Immature natural killer cell (primary cell): ENCODE data around the gene ELL. TPM values are rescaled to one million over a fixed set of nuclear protein-coding genes. Genes with fewer than 3 reads are reported as not detected.

Source experiments
- DNase-seq, 3 donors: peaks; one replicate each; pipeline ENCODE4 v3.0.0; 2022; ENCODE audit warnings: mixed read lengths in 1 of 3
- H3K27ac Mint-ChIP-seq, 6 donors: one replicate each; pipeline ENCODE4 v1.8.0; 2020; ENCODE audit warnings: mixed read lengths in 6 of 6, mild to moderate bottlenecking in 5 of 6, inconsistent platforms in 4 of 6, moderate library complexity in 3 of 6
- H3K27me3 Mint-ChIP-seq, 3 donors: one replicate each; pipeline ENCODE4 v1.8.0; 2020 to 2021; ENCODE audit warnings: low read depth in 3 of 3, mild to moderate bottlenecking in 3 of 3, mixed read lengths in 3 of 3, moderate library complexity in 3 of 3, inconsistent platforms in 1 of 3
- H3K36me3 Mint-ChIP-seq, 3 donors: one replicate each; pipeline ENCODE4 v1.8.0; 2020; ENCODE audit warnings: mixed read lengths in 3 of 3, inconsistent platforms in 2 of 3, mild to moderate bottlenecking in 2 of 3
- H3K4me1 Mint-ChIP-seq, 2 donors: one replicate each; pipeline ENCODE4 v1.8.0; 2020; ENCODE audit warnings: inconsistent platforms in 2 of 2, mild to moderate bottlenecking in 2 of 2, mixed read lengths in 2 of 2, moderate library complexity in 1 of 2
- H3K4me3 Mint-ChIP-seq, 5 donors: one replicate each; pipeline ENCODE4 v1.8.0; 2020; ENCODE audit warnings: mild to moderate bottlenecking in 5 of 5, mixed read lengths in 5 of 5, inconsistent platforms in 3 of 5, moderate library complexity in 3 of 5
- H3K9me3 Mint-ChIP-seq, 6 donors: one replicate each; pipeline ENCODE4 v1.8.0; 2020; ENCODE audit warnings: mild to moderate bottlenecking in 6 of 6, mixed read lengths in 6 of 6, inconsistent platforms in 4 of 6, moderate library complexity in 3 of 6
- polyA plus RNA-seq, 3 donors: library from polyadenylated mRNA; unstranded; fragments of 300-500 nt; fragmentation: Illumina TruSeq; gene quantifications; one replicate each; pipeline ENCODE4 v1.2.3, GENCODE V29; 2021

Gene ELL
- polyA plus RNA-seq, 3 donors from 2014 or later = 9.1 to 21.1 (median 11.1) TPM

DNA sequence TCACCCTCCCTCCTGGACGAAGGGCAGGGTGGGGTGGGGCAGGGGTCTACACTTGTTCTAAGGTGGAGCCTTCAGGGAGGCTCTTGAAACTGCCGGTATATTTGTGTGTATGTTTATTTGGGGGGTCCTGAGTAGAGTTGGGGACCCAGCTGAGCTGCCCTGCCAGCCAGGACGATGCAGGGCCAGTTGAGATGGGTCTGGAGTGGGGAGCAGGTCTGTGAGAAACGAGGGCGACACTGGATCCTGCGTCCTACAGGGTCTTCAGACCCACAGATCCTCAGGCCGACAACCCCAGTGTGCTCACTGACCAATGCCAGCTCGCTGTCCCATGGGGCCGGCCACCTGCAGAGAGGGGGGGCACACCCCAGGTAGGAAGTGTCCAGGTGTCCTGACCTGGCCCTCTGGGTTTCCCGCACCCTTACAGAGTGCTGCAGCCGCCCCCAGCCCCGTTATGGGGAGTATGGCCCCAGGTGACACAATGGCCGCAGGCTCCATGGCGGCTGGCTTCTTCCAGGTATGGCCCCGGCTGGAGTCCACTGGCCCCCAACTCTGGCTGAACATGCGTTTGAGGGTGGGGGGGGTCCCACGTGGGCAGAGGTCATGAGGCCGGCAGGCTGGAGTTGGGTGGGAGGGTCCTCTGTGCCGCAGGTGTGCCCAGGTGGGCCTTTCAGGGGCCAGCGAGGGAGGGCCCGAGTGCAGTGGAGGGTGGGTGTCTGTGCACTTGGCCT, 91.3 kb downstream of the ELL start:
- no peaks in the 10 kb centered on the region for H3K36me3 Mint-ChIP-seq
- H3K4me3 Mint-ChIP-seq = peak overlapping the region in 3 of 5 donors; percentile 43 to 54 (median 46)
- no peak for DNase-seq
- H3K27ac Mint-ChIP-seq = peak overlapping the region; percentile 76 to 90 (median 82)
- H3K9me3 Mint-ChIP-seq = no peaks in the 10 kb centered on the region
- H3K27me3 Mint-ChIP-seq = peaks cover 4 to 16% (median 4%) of the 10 kb centered on the region in 3 donors
- H3K4me1 Mint-ChIP-seq = peaks cover 16 to 32% of the 10 kb centered on the region in 2 donors

GRCh38 chr19:18429717-18430416, 92.0 kb downstream of the ELL start:
- no peaks in the 10 kb centered on the region for H3K36me3 Mint-ChIP-seq
- peaks cover 21 to 36% of the 10 kb centered on the region in 2 donors for H3K4me1 Mint-ChIP-seq
- peak overlapping the region; percentile 81 to 92 (median 86) for H3K27ac Mint-ChIP-seq
- peaks cover 4 to 13% (median 4%) of the 10 kb centered on the region in 3 donors for H3K27me3 Mint-ChIP-seq
- no peak for DNase-seq
- peak overlapping the region; percentile 52 to 77 (median 64) for H3K4me3 Mint-ChIP-seq
- H3K9me3 Mint-ChIP-seq = no peaks in the 10 kb centered on the region

- H3K4me3 Mint-ChIP-seq = peak overlapping the region; percentile 35 to 72 (median 54)
- H3K27ac Mint-ChIP-seq = peak overlapping the region; percentile 74 to 96 (median 86)
- peaks cover 4 to 13% (median 4%) of the 10 kb centered on the region in 3 donors for H3K27me3 Mint-ChIP-seq
- no peaks in the 10 kb centered on the region for H3K9me3 Mint-ChIP-seq
- H3K4me1 Mint-ChIP-seq = peaks cover 23 to 34% of the 10 kb centered on the region in 2 donors
- peak; percentile 96 for DNase-seq
- H3K36me3 Mint-ChIP-seq = no peaks in the 10 kb centered on the region
These were observed 92.8 kb downstream of the ELL start for GRCh38 chr19:18428787-18429674.

DNA sequence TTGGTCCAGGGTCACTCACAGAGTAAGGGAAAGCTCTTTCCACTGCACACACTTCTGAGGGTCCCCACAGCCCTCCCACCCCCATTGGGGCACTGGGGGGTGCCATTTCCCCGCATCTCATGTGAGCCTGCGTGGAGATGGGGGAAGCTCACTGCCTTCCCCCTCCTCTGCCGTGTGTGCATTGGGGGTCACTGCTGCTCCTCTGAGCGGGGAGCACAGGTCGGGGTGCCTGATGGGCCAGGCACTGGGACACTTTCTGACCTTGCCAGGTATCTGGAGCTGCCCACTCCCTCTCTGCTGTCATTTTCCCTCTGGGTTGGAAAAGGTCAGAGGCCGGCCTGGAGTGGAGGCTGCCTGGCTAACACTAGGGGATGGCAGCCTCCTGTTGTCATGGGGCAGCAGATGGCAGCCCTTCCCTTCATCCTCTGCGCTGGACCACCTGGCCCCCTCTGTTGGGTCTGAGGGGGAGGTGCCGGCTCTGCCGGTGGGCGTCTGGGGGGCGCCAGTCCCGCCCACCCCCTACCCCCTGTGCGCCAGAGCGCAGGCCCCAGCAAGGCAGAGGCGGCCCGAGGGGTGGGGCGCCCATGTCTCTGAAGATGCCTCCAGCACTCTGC, 93.6 kb downstream of the ELL start:
- Mint-ChIP-seq H3K4me1 (peaks cover 30 to 40% of the 10 kb centered on the region in 2 donors), H3K9me3 (no peaks in the 10 kb centered on the region), H3K4me3 (peak overlapping the region in 3 of 5 donors; percentile 35 to 66 (median 59)), H3K27me3 (peaks cover 4 to 13% (median 4%) of the 10 kb centered on the region in 3 donors), H3K27ac (peak overlapping the region; percentile 19 to 96 (median 86)), H3K36me3 (no peaks in the 10 kb centered on the region)
- no peak for DNase-seq

- H3K27ac Mint-ChIP-seq = peak overlapping the region in 4 of 6 donors; percentile 79 to 88 (median 82)
- peaks cover 36 to 45% of the 10 kb centered on the region in 2 donors for H3K4me1 Mint-ChIP-seq
- no peaks in the 10 kb centered on the region for H3K9me3 Mint-ChIP-seq
- DNase-seq = no peak
- H3K4me3 Mint-ChIP-seq = no peak overlapping the region
- H3K27me3 Mint-ChIP-seq = peaks cover 2 to 11% (median 5%) of the 10 kb centered on the region in 3 donors
- H3K36me3 Mint-ChIP-seq = no peaks in the 10 kb centered on the region
These were observed 94.1 kb downstream of the ELL start for GRCh38 chr19:18427743-18428113.

GRCh38 chr19:18427080-18427742, 94.7 kb downstream of the ELL start:
- Mint-ChIP-seq H3K4me3 (no peak overlapping the region), H3K27ac (peak overlapping the region in 5 of 6 donors; percentile 57 to 89 (median 79)), H3K4me1 (peaks cover 41 to 48% of the 10 kb centered on the region in 2 donors), H3K9me3 (no peaks in the 10 kb centered on the region), H3K27me3 (peaks cover 2 to 10% (median 8%) of the 10 kb centered on the region in 3 donors), H3K36me3 (no peaks in the 10 kb centered on the region)
- no peak for DNase-seq

DNA sequence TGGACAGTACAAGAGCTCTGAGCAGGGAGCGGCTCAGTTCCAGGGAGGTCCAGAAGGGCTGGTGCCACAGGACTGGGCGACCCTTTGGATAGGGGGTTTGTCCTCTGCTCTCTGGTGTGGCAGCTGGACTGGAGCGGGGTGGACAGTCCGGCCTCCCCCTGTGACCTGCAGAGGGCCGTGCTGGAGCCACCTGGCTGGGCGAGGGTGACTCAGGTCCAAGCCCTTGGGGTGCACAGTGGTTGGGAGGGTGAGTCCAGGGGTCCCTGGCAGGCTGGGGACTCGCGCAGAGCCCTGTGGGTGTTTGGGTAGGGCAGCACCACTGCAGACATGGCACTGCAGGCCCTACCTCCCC, 95.5 kb downstream of the ELL start:
- Mint-ChIP-seq H3K4me3 (no peak overlapping the region), H3K9me3 (no peaks in the 10 kb centered on the region), H3K36me3 (no peaks in the 10 kb centered on the region), H3K27ac (peak overlapping the region in 4 of 6 donors; percentile 29 to 87 (median 36)), H3K27me3 (peaks cover 2 to 11% (median 8%) of the 10 kb centered on the region in 3 donors), H3K4me1 (peaks cover 49 to 55% of the 10 kb centered on the region in 2 donors)
- DNase-seq = no peak

- Mint-ChIP-seq H3K27ac (peak overlapping the region; percentile 31 to 94 (median 78)), H3K4me3 (peak overlapping the region in 2 of 5 donors; percentile 7 to 36), H3K4me1 (peaks cover 55 to 59% of the 10 kb centered on the region in 2 donors), H3K9me3 (no peaks in the 10 kb centered on the region), H3K36me3 (no peaks in the 10 kb centered on the region), H3K27me3 (peaks cover 2 to 12% (median 8%) of the 10 kb centered on the region in 3 donors)
- no peak for DNase-seq
These were observed 96.1 kb downstream of the ELL start for GRCh38 chr19:18425515-18426415.

GRCh38 chr19:18424890-18425514, 96.9 kb downstream of the ELL start:
- Mint-ChIP-seq H3K36me3 (no peaks in the 10 kb centered on the region), H3K27me3 (peaks cover 2 to 15% (median 8%) of the 10 kb centered on the region in 3 donors), H3K4me1 (peaks cover 57 to 62% of the 10 kb centered on the region in 2 donors), H3K27ac (peak overlapping the region in 2 of 6 donors; percentile 35 to 40), H3K4me3 (peak overlapping the region in 1 of 5 donors; percentile 18), H3K9me3 (no peaks in the 10 kb centered on the region)
- no peak for DNase-seq

- Mint-ChIP-seq H3K27me3 (peaks cover 0 to 13% (median 8%) of the 10 kb centered on the region in 3 donors), H3K4me3 (peak overlapping the region in 3 of 5 donors; percentile 33 to 98 (median 46)), H3K36me3 (no peaks in the 10 kb centered on the region), H3K4me1 (peaks cover 54 to 57% of the 10 kb centered on the region in 2 donors), H3K9me3 (no peaks in the 10 kb centered on the region), H3K27ac (peak overlapping the region in 4 of 6 donors; percentile 36 to 69 (median 50))
- no peak for DNase-seq
These were observed 97.6 kb downstream of the ELL start for GRCh38 chr19:18424122-18424889.
